Aorta (tissue), 5 donors: ENCODE results near the gene NPAS1. TPM values are rescaled to one million over a fixed set of nuclear protein-coding genes. Genes with fewer than 3 reads are reported as not detected.

Source experiments
- ATAC-seq: fragments of 200-7000 bp; cut with Tn5 transposase; one replicate; pipeline ENCODE4 v1.9.1; 2022; ENCODE audit warnings: moderate library complexity; ENCODE audit not compliant: low FRiP score
- DNase-seq, 2 donors: peaks; one replicate each; pipeline ENCODE4 v3.0.0-alpha.2; 2020
- H3K27ac ChIP-seq, 2 donors: one replicate each; pipeline ENCODE4 v1.5.1; 2013; ENCODE audit warnings: low read length in 2 of 2, mild to moderate bottlenecking in 2 of 2, moderate library complexity in 2 of 2, control low read depth in 1 of 2, inconsistent platforms in 1 of 2, low read depth in 1 of 2
- H3K27me3 ChIP-seq, 2 donors: one replicate each; pipeline ENCODE4 v1.6.1; 2013; ENCODE audit warnings: control low read depth in 1 of 2, low read length in 1 of 2, mild to moderate bottlenecking in 1 of 2, moderate library complexity in 1 of 2; ENCODE audit not compliant: insufficient read depth in 2 of 2, control insufficient read depth in 1 of 2
- H3K36me3 ChIP-seq, 2 donors: one replicate each; pipeline ENCODE4 v1.6.1; 2013; ENCODE audit warnings: control low read depth in 1 of 2, low read length in 1 of 2, mild to moderate bottlenecking in 1 of 2; ENCODE audit not compliant: insufficient read depth in 2 of 2, control insufficient read depth in 1 of 2
- H3K4me1 ChIP-seq, 2 donors: one replicate each; pipeline ENCODE4 v1.6.1; 2013; ENCODE audit warnings: low read length in 2 of 2, control low read depth in 1 of 2, mild to moderate bottlenecking in 1 of 2, moderate library complexity in 1 of 2; ENCODE audit not compliant: insufficient read depth in 2 of 2, control insufficient read depth in 1 of 2
- H3K4me3 ChIP-seq, 2 donors: one replicate each; pipeline ENCODE4 v1.5.1; 2013; ENCODE audit warnings: low read length in 2 of 2, control low read depth in 1 of 2, mild to moderate bottlenecking in 1 of 2
- H3K9me3 ChIP-seq: one replicate; pipeline ENCODE4 v1.6.1; 2013; ENCODE audit warnings: mild to moderate bottlenecking, low read length; ENCODE audit not compliant: control insufficient read depth
- WGBS, 2 donors: extraction: QIAGEN DNeasy Blood & Tissue Kit; methylation state at CpG; one replicate each; pipeline ENCODE4 v1.1.7; 2013; 5-methylcytosine and 5-hydroxymethylcytosine counted together
- intact Hi-C, 2 donors: fragments of 100-400 bp; cut with DNase I; formaldehyde crosslinking; loops; one replicate each; pipeline versions ENCODE4 v1.14.2 to v1.15.0; 2022
- polyA plus RNA-seq, 2 donors: library from polyadenylated mRNA; stranded (reverse); fragments of 200-250 nt; gene quantifications; one replicate each; pipeline ENCODE4 v1.2.3, GENCODE V29; 2013
- total RNA-seq, 2 donors: library from RNA; stranded (reverse); fragmentation: NEBNext Ultra II Directional; extraction: Animal tissue kit (Norgen Biotek cat#: 25700); gene quantifications; one replicate each; pipeline ENCODE4 v1.2.1, GENCODE V29; 2021
- donor health status: healthy with polysubstance abuse.
- donor health status: Bipolar disorder and iron deficiency.
- donor health status: DM: no; HTN: no; CAD: no.
- donor health status: DM: no; HTN: no; CAD: no.
- donor health status: DM: yes; HTN: yes; CAD: no.

NPAS1 gene
- total and polyA plus RNA-seq, 4 donors, result 1.0 to 11.1 (median 6.0) TPM

GRCh38 chr19:47065242-47065641, 45.6 kb downstream of the NPAS1 start:
- H3K4me1 ChIP-seq, result no peaks in the 10 kb centered on the region
- intact Hi-C loops, result no loop called here
- no peak overlapping the region for H3K4me3 ChIP-seq
- WGBS, 2 donors, result 91 to 92% methylated on average over 11 of the region's 11 CpGs
- ATAC-seq (no peak), DNase-seq (no peak)
- H3K27me3 ChIP-seq, result no peaks in the 10 kb centered on the region
- peaks cover 0 to 11% of the 10 kb centered on the region in 2 donors for H3K36me3 ChIP-seq
- no peaks in the 10 kb centered on the region for H3K9me3 ChIP-seq
- H3K27ac ChIP-seq, result no peak overlapping the region

DNA sequence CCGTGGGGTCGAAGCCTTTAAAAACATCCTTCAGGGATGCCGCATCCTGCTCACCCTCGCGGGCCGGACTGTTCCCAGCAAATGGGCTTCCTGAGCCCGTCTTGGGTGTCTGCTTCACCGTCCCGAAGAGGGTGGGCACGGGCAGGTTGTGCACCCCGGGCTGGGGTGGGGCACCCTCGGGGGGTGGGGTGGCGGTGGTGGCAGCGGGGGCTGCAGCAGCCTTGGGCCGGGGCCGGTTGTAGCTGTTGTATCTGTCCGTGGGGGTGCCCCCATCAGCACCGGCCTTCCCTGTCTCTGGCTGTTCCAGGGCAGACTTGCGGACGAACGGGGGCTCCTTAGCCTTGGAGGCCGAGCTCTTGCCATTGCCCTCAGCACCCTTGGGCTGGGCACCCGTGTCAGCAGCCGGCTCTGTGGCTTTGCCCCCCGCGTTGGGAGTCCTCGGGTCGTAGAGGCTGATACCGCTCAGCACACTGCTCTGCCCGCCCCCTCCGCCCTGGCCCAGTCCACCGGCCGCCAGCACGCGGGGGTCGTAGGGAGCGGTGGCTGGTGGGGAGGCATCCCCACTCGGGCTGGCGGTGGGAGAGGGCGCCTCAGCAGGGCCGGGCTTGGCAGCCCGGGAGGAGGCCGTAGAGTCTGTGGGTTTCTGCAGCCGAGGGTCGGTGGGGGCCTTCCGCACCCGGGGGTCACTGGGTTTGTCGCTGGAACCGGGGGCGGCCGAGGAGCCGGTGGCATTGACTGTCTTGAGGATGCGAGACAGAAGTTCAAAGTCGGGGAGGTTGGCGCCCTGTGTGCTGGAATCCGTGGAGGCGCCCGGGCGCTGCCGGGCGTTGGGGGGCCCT, 47.0 kb downstream of the NPAS1 start:
- WGBS, 2 donors, result 90 to 91% methylated on average over 57 to 61 of the region's 61 CpGs
- Histone ChIP-seq H3K4me3 (no peak overlapping the region), H3K9me3 (no peaks in the 10 kb centered on the region), H3K4me1 (no peaks in the 10 kb centered on the region), H3K36me3 (peaks cover 0 to 11% of the 10 kb centered on the region in 2 donors), H3K27me3 (no peaks in the 10 kb centered on the region), H3K27ac (no peak overlapping the region)
- ATAC-seq (no peak), DNase-seq (no peak)
- intact Hi-C loops, result no loop called here

DNA sequence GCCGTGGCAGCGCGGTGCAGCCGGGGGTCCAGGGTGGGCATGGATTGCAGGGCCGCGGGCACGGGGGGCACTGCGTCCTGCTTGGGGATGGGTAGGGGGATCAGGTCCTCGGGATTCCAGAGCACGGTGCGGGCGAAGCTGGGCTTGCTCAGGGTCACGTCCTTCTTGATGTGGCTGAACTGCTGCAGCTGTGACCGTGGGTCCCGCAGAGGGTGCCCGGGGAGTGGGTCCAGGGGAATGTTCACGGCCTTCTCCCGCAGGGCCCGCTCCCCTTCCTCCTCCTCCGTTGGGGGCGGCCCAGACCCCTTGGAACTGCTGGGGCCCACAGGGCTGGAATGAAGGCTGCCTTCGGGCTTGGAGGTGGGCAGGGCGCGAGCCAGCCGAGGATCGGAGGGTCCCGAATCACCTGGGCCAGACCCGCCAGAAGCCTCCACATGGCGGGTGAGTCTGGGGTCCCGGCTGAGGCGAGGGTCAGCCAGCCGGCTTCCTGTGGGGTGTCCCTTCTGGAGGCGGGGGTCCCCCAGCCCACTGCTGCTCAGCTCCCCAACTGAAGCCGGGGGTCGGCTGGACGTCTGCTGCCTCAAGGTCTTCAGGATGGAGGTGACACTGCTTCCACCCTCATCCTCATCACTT, 47.7 kb downstream of the NPAS1 start:
- Histone ChIP-seq H3K9me3 (no peaks in the 10 kb centered on the region), H3K36me3 (peaks cover 0 to 11% of the 10 kb centered on the region in 2 donors), H3K4me3 (no peak overlapping the region), H3K27ac (no peak overlapping the region), H3K27me3 (no peaks in the 10 kb centered on the region), H3K4me1 (no peaks in the 10 kb centered on the region)
- intact Hi-C loops, result no loop called here
- ATAC-seq (no peak), DNase-seq (no peak)
- 92 to 94% methylated on average over 26 to 36 of the region's 36 CpGs for WGBS, 2 donors

DNA sequence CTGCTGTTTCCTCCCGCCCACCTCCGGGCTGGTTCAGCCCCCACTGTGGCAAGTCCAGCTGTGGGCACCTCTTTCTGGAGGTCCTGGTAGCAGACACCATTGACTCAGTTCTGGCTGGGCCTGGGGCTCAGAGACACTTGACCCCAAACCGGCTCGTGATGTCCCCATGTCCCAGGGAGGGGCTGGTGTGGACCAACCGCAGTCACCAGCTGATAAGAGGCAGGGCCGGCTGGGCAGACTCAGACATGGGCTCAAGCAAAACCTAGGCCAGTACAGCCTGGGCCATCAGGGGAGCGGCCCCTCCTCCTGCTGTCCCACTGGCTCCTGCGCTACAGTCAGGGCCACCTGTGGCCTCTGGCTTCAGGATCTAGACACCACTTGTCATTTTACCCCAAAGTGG, 48.6 kb downstream of the NPAS1 start:
- Histone ChIP-seq H3K27me3 (no peaks in the 10 kb centered on the region), H3K9me3 (no peaks in the 10 kb centered on the region), H3K36me3 (peaks cover 0 to 11% of the 10 kb centered on the region in 2 donors), H3K4me1 (no peaks in the 10 kb centered on the region), H3K27ac (no peak overlapping the region), H3K4me3 (no peak overlapping the region)
- intact Hi-C loops, result no loop called here
- WGBS, 2 donors, result 71 to 75% methylated on average over 8 of the region's 8 CpGs
- ATAC-seq, result no peak
- DNase-seq, result no peak

DNA sequence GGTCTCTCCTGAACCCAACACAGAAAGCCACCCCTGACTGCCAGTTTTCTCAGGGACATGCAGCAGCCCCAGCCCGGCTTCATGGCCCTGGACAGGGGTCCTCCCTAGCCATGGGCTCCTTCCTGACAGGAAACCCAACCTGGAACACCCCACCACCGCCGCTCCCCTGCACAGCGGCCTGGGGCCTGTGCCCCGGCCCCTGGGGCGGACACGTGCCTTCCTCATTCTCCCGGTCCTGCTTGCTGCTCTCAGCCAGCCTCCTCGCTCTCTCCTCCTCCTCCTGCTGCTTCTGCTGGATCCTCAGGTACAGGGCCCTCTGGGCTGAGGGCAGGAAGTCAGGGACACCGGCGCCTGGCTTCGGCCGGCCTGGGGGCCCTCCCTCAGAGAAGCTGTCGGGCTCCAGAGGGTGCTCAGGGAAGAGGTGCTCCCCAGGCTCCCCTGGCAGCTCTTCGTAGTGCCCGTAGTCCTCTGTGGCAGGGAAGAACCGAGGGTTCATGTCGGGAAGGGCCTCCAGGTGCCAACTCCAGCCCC, 49.3 kb downstream of the NPAS1 start:
- WGBS, 2 donors, result 87 to 89% methylated on average over 17 to 18 of the region's 18 CpGs
- Histone ChIP-seq H3K4me3 (no peak overlapping the region), H3K4me1 (no peaks in the 10 kb centered on the region), H3K27me3 (no peaks in the 10 kb centered on the region), H3K36me3 (peaks cover 0 to 11% of the 10 kb centered on the region in 2 donors), H3K27ac (no peak overlapping the region), H3K9me3 (no peaks in the 10 kb centered on the region)
- intact Hi-C loops, result no loop called here
- ATAC-seq (no peak), DNase-seq (no peak)

- ATAC-seq, result no peak
- H3K9me3 ChIP-seq, result no peaks in the 10 kb centered on the region
- 73 to 80% methylated on average over 15 of the region's 15 CpGs for WGBS, 2 donors
- no peaks in the 10 kb centered on the region for H3K27me3 ChIP-seq
- H3K4me3 ChIP-seq, result no peak overlapping the region
- no peaks in the 10 kb centered on the region for H3K4me1 ChIP-seq
- H3K27ac ChIP-seq, result no peak overlapping the region
- peaks cover 0 to 11% of the 10 kb centered on the region in 2 donors for H3K36me3 ChIP-seq
- DNase-seq, result no peak
- intact Hi-C loops, result loop anchor here in 1 of 2 donors (10.0 kb wide), 1 partner anchor 175 kb away; no protein-coding TSS in a partner anchor
Observed at GRCh38 chr19:47069795-47070194, 50.2 kb downstream of the NPAS1 start.

DNA sequence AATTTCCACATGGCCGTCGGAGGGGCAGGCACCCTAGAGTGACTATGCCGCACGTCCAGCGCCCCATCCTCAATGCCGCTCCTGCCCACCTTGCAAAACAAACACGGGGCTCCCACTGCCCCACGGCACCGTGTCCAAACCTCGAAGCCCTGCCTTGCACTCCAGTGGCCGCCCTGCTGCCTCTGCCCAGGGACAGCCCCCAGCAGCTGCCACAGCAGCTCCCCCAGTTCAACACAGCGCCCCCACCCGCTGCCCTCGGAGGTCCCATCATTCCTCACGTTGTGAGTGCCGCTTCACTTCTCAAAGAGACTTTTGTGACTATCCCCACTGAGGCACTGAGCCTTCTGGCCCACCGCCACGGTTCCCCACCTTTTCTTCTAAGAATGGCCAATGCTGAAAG, 51.1 kb downstream of the NPAS1 start:
- DNase-seq (no peak), ATAC-seq (no peak)
- peaks cover 0 to 9% of the 10 kb centered on the region in 2 donors for H3K36me3 ChIP-seq
- H3K4me3 ChIP-seq, result no peak overlapping the region
- H3K4me1 ChIP-seq, result no peaks in the 10 kb centered on the region
- no peaks in the 10 kb centered on the region for H3K27me3 ChIP-seq
- no peak overlapping the region for H3K27ac ChIP-seq
- intact Hi-C loops, result loop anchor here in 1 of 2 donors (10.0 kb wide), 1 partner anchor 174 kb away; no protein-coding TSS in a partner anchor
- H3K9me3 ChIP-seq, result no peaks in the 10 kb centered on the region
- 86 to 88% methylated on average over 18 of the region's 18 CpGs for WGBS, 2 donors

DNA sequence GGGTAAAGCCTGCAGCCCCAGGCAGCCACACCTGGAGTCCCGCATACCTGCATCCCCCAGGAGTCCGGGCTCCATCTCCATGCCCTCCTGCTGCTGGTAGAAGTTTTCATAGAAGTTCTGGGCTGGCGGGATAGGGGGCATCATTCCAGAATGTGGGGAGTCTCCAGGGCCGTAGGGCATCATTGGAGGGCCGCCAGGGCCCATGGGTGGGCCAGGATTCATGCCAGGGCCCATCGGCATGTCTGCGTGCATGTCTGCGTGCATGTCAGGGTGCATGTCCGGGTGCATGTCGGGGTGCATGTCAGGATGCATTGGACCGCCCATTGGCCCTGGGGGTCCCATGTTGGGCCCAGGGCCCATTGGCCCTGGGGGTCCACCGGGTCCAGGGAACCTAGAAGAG, 52.1 kb downstream of the NPAS1 start:
- intact Hi-C loops, result loop anchor here in 1 of 2 donors (10.0 kb wide), 1 partner anchor 173 kb away; no protein-coding TSS in a partner anchor
- Histone ChIP-seq H3K4me3 (no peak overlapping the region), H3K9me3 (no peaks in the 10 kb centered on the region), H3K36me3 (peaks cover 0 to 7% of the 10 kb centered on the region in 2 donors), H3K4me1 (no peaks in the 10 kb centered on the region), H3K27ac (no peak overlapping the region), H3K27me3 (no peaks in the 10 kb centered on the region)
- DNase-seq, result no peak
- ATAC-seq, result no peak
- 82 to 83% methylated on average over 12 of the region's 12 CpGs for WGBS, 2 donors
